NCI-H2029 (cell line): ENCODE results near the gene CDC14B.
"Not testable (repeated sequence)": the region's sequence is repeated elsewhere in the genome, so short reads cannot be mapped to it uniquely, and the experiment has no call there.

Source experiments
- DNase-seq: peaks from one replicate; lab custom pipeline; 2025; lab: John Stamatoyannopoulos, UW

Gene CDC14B

GRCh38 chr9:96550659-96551058 is 69.0 kb downstream of the CDC14B start:
- DNase-seq, result no peak

GRCh38 chr9:96543131-96543530 is 76.5 kb downstream of the CDC14B start:
- DNase-seq, result not testable (repeated sequence)

GRCh38 chr9:96540106-96540505 is 79.5 kb downstream of the CDC14B start:
- DNase-seq, result no peak

GRCh38 chr9:96532173-96532572 is 87.5 kb downstream of the CDC14B start:
- no peak for DNase-seq

- no peak for DNase-seq
These were observed 94.9 kb downstream of the CDC14B start for GRCh38 chr9:96524764-96525163.

GRCh38 chr9:96524045-96524444 is 95.6 kb downstream of the CDC14B start:
- no peak for DNase-seq

GRCh38 chr9:96523374-96523773 is 96.3 kb downstream of the CDC14B start:
- DNase-seq, result no peak

GRCh38 chr9:96522366-96522765 is 97.3 kb downstream of the CDC14B start:
- DNase-seq, result no peak

- no peak for DNase-seq
These were observed 99.9 kb downstream of the CDC14B start for GRCh38 chr9:96519787-96520186.

GRCh38 chr9:96519095-96519494 is 100.5 kb downstream of the CDC14B start:
- no peak for DNase-seq

GRCh38 chr9:96515621-96516470 is 103.8 kb downstream of the CDC14B start:
- no peak for DNase-seq

GRCh38 chr9:96514800-96515158 is 104.9 kb downstream of the CDC14B start:
- DNase-seq, result no peak

- no peak for DNase-seq
These were observed 105.4 kb downstream of the CDC14B start for GRCh38 chr9:96514108-96514799.

- DNase-seq, result no peak
These were observed 106.0 kb downstream of the CDC14B start for GRCh38 chr9:96513622-96514021.

GRCh38 chr9:96512240-96512639 is 107.4 kb downstream of the CDC14B start:
- DNase-seq, result no peak

- DNase-seq, result no peak
These were observed 109.4 kb downstream of the CDC14B start for GRCh38 chr9:96510258-96510657.

GRCh38 chr9:96509848-96510247 is 109.8 kb downstream of the CDC14B start:
- no peak for DNase-seq

GRCh38 chr9:96509026-96509425 is 110.6 kb downstream of the CDC14B start:
- no peak for DNase-seq

GRCh38 chr9:96508227-96508940 is 111.3 kb downstream of the CDC14B start:
- DNase-seq, result no peak

GRCh38 chr9:96505316-96505991 is 114.2 kb downstream of the CDC14B start:
- no peak for DNase-seq

- no peak for DNase-seq
These were observed 115.7 kb downstream of the CDC14B start for GRCh38 chr9:96503918-96504317.

- DNase-seq, result not testable (repeated sequence)
These were observed 116.3 kb downstream of the CDC14B start for GRCh38 chr9:96503374-96503748.
